RKO (cell line): ENCODE results near the gene CCDC102B.
"Not testable (repeated sequence)": the region's sequence is repeated elsewhere in the genome, so short reads cannot be mapped to it uniquely, and the experiment has no call there.

Source experiments
- DNase-seq: peaks from one replicate; pipeline ENCODE4 v3.0.0-alpha.2; 2016; ENCODE audit warnings: low spot score

CCDC102B gene

GRCh38 chr18:68830256-68831045 is 32.6 kb downstream of the CCDC102B start:
- DNase-seq, result no peak

DNA sequence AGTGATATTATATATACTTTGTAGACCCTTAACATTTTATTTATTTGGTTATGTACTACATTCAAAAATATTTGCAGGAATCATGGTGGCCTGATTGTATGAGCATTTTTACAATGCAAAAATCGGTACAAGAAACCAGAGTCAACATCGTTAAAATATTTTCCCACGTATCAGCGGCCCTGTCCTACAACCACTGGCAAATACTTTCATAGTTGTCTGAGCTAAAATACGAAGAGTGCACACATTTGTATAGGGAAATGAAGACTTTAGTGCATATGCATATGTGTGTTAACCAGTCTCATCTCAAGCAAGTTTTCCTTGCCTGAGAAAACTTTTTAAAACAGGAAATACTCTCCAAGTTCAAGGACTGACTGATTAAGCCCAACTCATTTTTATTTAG is 35.9 kb downstream of the CCDC102B start:
- DNase-seq, result no peak

- DNase-seq, result no peak
Observed at GRCh38 chr18:68837665-68838451, 40.0 kb downstream of the CCDC102B start.

DNA sequence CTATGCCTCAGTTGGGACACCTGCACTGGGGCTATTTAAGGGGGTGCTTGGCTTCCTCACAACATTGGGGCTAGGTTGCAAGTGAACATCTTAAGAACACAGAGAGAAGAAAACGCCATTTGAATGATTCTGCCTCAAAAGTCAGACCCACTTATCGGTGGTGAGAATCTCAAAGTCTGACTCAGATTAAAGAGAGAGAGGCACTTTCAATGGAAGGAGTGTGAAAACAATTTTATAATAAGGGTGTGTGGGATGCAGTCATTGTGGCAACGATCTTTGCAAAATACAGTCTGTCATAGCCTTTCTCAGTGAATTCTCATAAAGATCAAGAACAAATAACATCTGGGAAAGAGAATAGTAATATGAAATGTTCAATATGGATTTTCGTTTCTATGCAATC is 41.8 kb downstream of the CCDC102B start:
- no peak for DNase-seq

DNA sequence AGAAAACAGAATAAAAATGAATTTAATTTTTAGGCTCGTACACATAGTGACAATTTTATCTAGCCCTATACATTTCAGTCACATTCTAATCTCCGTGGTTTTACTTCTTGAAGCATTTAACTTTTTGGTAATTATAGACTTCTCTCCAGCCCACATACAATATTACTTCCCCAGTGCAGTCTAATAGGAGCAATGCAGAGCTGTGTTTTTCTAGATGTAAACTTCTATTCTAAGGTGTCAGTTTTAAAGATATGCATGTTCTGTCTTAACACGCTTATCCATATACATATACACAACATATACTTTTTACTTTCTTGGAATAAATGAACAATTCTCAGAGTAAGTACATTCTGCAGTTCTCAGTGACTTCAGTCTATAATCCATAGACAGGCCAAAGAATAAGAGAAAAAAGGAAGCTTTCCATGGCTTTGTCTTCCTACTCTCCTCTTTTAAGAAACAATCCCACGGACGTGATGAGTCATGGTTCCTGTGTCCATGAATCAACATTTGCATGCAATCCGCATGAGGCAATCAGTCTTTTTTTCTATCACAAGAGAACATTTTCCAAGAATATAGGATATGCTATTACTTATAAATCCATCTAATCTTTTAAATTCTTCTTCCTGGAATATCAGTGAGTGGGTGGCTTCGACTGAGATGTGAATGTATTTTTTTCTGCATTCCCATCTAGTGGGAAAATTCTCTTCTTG is 42.8 kb downstream of the CCDC102B start:
- DNase-seq, result peak; percentile 85

GRCh38 chr18:68841301-68841700 is 43.4 kb downstream of the CCDC102B start:
- DNase-seq, result no peak

DNA sequence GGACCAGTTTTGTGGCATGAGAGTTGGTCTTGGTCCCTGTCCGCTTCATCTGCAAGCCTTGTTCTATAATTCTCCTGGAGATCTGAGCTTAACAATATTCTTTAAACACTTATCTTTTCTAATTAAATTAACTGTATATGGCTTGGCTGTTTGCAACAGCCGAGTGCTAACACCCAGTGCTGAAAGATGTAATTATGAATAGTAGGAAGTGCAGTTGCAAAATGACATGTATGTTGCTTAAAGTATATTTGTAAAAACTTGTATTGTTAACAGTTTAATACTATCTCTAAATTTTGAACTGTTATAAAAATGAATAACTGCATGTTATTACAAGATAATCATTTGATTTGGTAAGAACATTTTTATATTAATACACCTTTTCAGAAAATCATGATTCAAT is 45.1 kb downstream of the CCDC102B start:
- DNase-seq, result no peak

DNA sequence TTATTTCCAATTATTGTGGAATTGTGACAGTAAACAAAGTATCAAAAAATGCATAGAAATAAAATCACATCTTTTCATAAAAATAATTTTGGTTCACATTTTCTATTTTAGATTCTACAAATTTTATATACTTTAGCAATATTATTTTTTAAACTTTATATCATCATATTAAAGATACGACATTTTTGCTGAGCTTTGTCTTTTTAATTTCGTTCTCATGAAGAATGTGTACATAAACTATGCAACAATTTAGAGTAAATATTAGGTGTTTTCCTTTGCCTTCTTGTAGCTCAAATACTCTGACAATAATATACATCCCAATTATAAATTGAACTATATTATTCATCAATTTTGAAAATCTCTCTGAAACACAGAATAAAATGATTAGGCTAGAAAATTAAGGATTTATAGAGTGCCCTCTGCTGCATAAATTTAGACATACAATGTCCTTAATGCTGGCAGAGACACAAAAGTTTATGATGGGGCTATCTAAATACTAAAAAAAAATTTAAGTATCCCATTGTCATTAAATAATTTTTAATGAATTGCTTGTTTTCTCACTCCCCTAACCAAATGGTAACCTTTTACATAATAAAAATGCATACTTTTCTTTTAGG is 45.7 kb downstream of the CCDC102B start:
- DNase-seq, result peak; percentile 12

GRCh38 chr18:68847219-68847837 is 49.4 kb downstream of the CCDC102B start:
- DNase-seq, result peak; percentile 61

DNA sequence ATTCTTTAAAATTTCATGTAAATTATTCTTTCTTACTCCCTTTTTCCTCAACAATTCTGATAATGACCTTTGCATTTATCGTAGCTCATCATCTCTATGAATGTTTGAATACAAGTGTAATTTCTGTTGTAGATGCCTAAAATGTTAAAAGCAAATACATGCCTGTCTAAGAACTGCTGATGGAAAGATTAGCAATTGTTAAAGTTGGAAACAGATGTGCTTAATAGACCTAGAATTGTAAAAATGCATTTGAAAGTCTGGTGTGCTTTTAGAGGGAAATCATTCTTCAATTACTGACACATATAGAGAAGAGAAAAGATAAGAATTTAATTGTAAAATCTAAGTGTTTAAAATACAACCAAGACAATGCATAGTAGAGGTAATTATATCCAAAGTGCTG is 50.4 kb downstream of the CCDC102B start:
- DNase-seq, result no peak

- DNase-seq, result no peak
Observed at GRCh38 chr18:68854786-68855391, 57.0 kb downstream of the CCDC102B start.

GRCh38 chr18:68855491-68855890 is 57.6 kb downstream of the CCDC102B start:
- no peak for DNase-seq

DNA sequence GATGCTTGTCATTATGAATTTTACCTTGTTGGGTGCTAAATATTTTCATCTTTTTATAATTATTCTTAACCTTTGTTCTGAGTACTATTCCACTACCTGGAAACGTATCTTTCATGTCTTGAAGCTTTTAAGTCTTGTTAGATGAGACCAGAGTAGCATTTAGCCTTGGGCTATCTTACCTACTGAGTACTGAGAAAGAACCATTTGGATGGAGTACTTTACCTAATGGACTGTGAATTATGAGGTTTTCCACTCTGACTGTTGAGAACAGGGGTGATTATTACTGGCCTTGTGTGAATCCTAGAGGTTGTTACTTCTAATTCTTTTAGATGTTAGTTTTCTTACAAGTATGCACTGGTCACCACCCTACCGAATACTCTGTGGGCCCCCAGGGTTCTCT is 63.5 kb downstream of the CCDC102B start:
- DNase-seq, result no peak

- DNase-seq, result no peak
Observed at GRCh38 chr18:68865021-68865420, 67.1 kb downstream of the CCDC102B start.

- no peak for DNase-seq
Observed at GRCh38 chr18:68865503-68865902, 67.6 kb downstream of the CCDC102B start.

GRCh38 chr18:68873003-68873402 is 75.1 kb downstream of the CCDC102B start:
- DNase-seq, result no peak

DNA sequence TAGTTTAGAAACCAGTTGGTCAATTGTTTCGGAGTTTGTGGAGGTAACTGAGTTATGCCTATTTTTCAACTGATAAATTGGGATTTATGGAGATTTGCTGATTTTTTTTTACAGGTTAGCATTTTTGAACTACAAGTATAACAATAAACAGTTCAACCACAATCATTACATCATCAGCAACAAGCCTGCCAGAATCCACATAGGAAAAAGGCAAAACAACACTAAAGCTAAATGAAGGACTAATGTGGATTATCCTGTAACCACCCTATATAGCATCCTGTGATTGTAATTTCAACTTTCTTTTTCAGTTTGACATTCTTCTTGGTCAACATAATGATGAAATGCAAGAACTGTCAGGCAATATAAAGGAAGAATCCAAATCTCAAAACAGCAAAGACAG is 76.5 kb downstream of the CCDC102B start:
- DNase-seq, result no peak

- DNase-seq, result not testable (repeated sequence)
Observed at GRCh38 chr18:68879947-68880346, 82.1 kb downstream of the CCDC102B start.

DNA sequence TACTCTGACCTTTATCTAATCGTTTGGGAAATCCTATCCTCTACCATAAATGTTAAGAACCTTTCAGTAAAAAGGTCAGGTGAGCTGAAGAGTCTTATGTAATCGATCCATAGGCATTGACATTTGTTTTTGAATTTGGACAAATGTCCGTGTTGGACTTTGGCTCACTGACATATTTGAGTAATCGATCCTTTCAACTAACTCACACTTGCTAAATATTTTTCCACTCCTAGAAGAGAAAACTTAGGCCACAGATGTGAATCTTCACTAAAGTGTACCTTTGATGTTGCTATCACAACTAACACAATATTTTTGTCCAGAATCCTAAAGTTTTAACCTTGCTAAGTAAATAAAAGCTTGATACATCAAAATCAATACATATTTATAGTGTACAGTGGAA is 89.5 kb downstream of the CCDC102B start:
- DNase-seq, result no peak

- no peak for DNase-seq
Observed at GRCh38 chr18:68893354-68893753, 95.5 kb downstream of the CCDC102B start.

DNA sequence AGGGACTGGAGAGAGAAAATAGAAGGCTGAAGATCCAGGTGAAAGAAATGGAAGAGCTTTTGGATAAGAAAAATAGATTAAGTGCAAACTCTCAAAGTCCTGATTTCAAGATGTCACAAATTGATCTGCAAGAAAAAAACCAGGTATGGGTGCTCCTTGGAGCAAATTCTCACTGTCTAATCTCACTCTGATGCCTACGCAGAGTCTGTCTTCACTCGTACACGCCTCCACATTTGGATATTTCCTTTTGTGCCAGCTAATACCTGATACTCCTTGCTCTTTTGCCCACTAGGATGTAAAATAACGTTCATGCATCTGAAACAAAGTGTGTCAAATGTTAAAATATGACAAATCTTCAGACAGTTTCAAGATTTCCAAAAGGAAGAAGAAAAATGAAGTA is 99.4 kb downstream of the CCDC102B start:
- DNase-seq, result no peak
